Activated CD8-positive, alpha-beta memory T cell treated with anti-CD3 and anti-CD28 coated beads, Interleukin-2, amount 50 U/mL, for 24 hours (primary cell): ENCODE data around the gene CRYBG1.

Source experiments
- DNase-seq: peaks from one replicate; pipeline ENCODE4 v3.0.0-alpha.2; 2020; ENCODE audit errors: extremely low read depth

CRYBG1 gene

GRCh38 chr6:106360410-106360988 is at the start of gene CRYBG1:
Gene CRYBG1 (plus strand): TSS chr6:106360717. CDS start chr6:106360909, 192 bp downstream.
- peak; percentile 12 for DNase-seq

- DNase-seq, result no peak
Observed at GRCh38 chr6:106315765-106316374, 44.6 kb upstream of the CRYBG1 start.

DNA sequence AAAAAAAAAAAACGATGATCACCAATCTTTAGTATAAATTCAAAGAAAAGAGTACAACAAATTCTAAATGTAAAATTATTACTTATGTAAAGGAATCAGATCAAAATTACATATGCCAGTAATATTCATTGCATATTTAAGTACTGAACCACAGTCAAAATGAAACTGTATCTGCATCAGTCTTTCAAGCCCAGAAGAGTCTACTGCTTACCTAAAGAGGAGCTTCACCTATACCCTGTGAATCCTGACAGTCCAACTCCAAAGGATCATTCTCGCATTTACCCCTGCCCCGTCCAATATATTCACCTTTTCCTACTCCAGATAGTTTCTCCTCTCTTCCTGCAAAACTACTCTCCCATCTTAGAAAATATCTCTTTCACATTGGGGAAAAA is 44.1 kb upstream of the CRYBG1 start:
- no peak for DNase-seq

- DNase-seq, result no peak
Observed at GRCh38 chr6:106318061-106318460, 42.5 kb upstream of the CRYBG1 start.

- DNase-seq, result no peak
Observed at GRCh38 chr6:106318851-106319250, 41.7 kb upstream of the CRYBG1 start.

DNA sequence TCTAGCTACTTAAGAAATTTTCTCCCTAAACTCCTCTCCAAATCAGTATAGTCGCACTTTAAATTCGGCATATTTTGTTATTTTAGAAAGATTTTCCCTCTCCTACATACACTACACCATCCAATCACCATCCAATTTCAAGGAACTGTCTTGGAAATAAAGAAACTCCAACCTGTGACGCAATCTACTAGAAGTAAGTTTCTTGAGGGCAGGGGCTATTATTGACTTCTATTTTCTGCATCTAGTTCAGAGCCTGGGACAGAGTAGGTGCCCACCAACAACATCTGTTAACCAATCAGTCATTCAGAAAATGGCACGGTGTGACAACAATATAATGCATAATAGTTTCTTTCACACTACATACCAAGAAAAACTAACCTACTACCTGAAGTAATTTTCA is 38.6 kb upstream of the CRYBG1 start:
- DNase-seq, result no peak

GRCh38 chr6:106324726-106325335 is 35.7 kb upstream of the CRYBG1 start:
- DNase-seq, result no peak

DNA sequence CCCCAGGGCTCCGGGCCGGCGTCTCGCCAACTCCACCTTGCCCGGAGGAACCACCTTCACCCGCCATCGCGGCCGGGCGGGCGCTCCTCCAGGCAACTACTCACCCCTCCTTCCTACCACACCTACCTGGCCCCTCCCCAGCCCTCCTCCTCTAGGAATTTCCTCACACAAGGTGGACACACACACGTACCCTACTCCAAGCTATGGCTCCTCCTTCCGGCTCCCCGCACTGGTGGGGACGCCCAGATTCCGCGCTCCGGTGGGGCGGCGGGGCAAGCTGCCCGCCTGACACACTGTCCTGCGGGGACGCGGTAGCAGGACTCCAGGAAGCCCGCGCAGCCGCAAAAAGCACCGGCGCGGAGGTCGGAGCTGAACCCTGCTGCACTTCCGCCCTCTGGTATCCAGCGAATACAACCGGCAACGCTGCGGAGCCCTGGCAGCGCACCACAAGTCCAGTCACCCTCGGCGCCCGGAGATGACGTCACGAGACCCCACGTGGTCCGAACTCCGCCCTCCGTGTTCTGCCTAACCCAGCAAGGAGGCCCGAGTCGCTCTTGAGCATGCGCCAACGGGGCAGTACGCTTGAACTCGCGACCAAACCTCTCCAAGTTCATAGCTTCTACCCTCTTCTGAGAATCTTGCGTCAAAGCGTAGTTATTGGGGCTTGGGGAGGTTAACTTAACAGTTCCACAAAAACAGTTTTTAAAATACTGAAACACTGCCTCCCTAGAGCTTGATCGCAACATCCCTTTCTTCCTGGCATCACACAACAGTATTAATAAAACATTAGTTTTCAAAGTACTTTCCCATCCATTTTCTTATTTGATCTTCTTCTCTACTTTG is 35.0 kb upstream of the CRYBG1 start, which contains the start of gene ATG5:
Gene ATG5 (minus strand): TSS at position 425 of the 843 bp plus-strand sequence. CDS start 9,552 bp downstream, outside the sequence.
- peak; percentile 100 for DNase-seq

- peak; percentile 14 for DNase-seq
Observed at GRCh38 chr6:106334646-106335448, 25.7 kb upstream of the CRYBG1 start.

- DNase-seq, result no peak
Observed at GRCh38 chr6:106339334-106340029, 21.0 kb upstream of the CRYBG1 start.

DNA sequence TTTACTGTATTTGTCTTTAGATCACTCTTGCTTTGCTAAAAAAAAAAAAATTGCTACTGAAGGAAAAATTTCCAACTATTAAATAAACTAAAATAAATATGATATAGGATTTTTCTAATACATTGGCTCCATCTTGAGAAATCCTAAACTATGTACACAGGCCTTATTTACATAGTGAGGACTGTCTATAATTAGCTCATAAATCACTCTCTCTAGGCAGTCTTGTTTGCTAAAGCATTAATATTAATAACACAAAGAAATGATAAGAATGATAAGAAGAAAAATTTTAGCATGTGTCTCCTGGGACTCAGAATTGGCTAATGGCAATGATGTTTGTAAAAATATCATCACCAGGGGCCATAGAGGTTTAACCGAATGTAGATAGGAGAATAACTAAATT is 13.3 kb upstream of the CRYBG1 start:
- DNase-seq, result no peak

- DNase-seq, result no peak
Observed at GRCh38 chr6:106356378-106356777, 4.1 kb upstream of the CRYBG1 start.

DNA sequence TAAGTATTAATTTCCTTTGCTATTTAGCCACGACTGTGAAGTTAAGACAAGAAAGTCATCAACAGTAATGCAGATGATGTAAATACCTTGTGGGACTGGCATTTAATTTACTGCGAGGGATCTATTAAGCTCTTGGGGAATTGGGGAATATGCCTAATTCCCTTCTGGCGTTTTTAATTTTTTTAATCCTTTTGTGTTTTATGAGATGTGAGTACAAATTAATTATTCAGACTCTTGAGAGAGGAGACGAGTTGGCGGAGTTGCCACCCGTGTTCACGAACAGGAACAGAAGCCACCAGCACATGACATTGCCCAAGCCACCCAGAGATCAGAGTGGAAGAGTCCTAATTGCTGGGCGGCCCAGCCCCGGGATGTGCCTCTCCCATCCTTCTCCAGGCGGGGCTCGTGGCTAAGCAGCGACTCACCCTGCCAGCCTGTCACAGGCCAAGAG is 533 bp upstream of the CRYBG1 start:
- DNase-seq, result no peak

GRCh38 chr6:106360989-106361430 is 493 bp downstream of the CRYBG1 start:
- DNase-seq, result no peak

- no peak for DNase-seq
Observed at GRCh38 chr6:106363401-106364138, 3.1 kb downstream of the CRYBG1 start.

DNA sequence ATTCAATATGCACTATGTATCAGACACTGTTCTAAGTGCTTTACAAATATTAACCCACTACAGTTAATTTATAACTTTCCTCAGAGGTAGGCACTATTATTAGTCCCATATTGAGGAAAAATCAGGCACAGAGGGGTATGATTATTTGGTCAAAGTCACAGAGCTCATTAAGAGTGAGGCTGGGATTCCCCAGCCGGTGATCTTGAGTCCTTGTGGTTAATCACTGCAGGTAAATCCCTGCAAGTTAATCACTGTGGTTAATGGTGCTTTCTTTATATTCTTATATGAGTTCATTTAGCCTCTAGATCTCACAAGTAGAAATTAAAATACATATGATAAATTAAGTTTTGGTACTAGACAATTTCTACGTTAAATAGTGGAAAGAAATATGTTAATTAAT is 9.2 kb downstream of the CRYBG1 start:
- DNase-seq, result no peak

DNA sequence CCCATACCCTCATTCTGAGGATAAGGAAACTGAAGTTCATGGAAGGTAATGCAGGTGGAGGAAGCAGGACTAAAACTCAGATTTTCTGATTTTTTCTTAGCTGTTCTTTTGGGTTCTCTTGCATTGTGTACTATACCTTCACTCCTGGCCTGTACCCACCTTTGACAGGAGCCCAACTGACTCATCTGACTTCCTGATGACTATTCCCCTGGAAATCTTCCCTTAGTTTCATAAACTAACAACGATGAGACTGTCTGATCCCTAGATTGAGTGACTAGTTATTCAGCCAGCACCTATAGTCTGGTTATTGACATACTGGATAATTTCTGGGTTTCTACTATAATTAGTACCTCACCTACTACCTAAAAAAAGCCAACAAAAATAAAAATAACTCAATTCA is 10.1 kb downstream of the CRYBG1 start:
- no peak for DNase-seq

DNA sequence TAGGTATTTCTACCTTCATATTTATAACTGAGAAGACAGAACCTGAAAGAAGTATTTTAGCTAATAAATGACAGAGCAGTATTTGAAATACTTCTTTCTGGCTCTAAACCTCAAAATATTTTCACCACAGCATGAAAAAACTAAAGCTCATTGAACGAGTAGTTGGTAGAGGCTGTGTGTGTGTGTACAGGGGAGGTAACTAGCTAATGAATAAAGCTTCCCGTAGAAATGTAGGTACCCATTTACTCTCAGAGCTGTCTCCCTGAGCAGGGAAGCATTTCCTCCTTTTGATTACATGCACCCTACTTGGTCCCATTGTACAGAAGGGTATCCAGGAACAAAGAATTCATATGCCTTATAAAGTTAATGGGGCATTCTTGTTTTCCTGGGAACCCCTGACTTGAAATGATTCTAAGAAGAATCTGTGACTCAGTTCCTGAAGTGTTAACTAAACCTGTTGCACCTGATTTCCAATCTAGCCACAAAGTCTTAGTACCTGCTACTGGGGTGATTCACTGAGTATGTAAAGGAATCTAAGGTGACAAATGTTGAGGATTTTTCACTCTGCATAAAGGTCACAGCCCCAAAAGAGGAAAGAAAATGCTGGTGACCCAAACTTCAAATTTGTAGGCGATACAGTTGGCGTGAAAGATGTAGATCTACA is 12.5 kb downstream of the CRYBG1 start:
- DNase-seq, result no peak

DNA sequence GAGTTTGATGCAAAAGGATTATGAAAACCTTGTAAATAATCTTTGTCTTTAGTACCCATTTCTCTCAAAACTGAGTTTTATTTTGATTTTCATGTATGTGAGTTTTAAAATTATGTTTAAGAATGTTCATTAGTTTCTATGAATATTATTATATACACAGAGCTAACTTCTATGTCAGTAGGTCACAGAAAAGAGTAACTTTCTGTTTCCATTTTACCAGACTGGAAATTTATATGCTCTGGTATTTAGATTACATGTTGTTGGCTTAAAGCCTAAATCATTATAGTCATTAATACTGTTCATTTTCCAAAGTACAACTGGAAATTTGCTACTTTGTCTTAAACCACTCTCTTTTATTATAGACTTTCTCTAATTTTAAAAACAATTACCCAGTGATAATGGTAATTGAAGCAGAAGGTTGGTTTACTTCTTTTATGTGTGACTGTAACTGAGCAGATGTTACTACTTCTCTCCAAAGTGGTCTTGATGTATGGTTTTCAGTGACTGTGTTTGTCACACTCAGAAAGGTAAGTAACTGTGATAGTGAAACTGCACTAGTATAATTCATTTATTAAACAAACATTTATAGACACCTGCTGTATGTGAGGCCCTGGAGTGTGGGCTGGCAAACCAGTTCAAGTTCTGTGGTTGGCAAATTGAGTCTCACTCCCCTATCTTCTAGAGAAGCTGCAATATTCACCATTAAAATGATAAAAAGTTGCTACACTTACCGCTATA is 13.2 kb downstream of the CRYBG1 start:
- DNase-seq, result no peak
